Progenitor cell of endocrine pancreas (in vitro differentiated cells): ENCODE measurements around the gene FOXJ3. TPM values are rescaled to one million over a fixed set of nuclear protein-coding genes. Genes with fewer than 3 reads are reported as not detected.

ENCODE experiments used
- DNase-seq: peaks from one replicate; pipeline ENCODE4 v3.0.0; 2021; ENCODE audit warnings: low spot score; ENCODE audit not compliant: unreplicated experiment
- H3K27ac Mint-ChIP-seq: 2 replicates; pipeline ENCODE4 v1.8.0; 2021; ENCODE audit warnings: mild to moderate bottlenecking, moderate library complexity, mixed read lengths
- H3K27me3 Mint-ChIP-seq: 2 replicates; pipeline ENCODE4 v1.8.0; 2021; ENCODE audit warnings: mixed read lengths
- H3K36me3 Mint-ChIP-seq: 2 replicates; pipeline ENCODE4 v1.8.0; 2022; ENCODE audit warnings: mixed read lengths; ENCODE audit not compliant: insufficient read depth
- H3K4me1 Mint-ChIP-seq: 2 replicates; pipeline ENCODE4 v1.8.0; 2021; ENCODE audit warnings: low read depth, mixed read lengths
- H3K4me3 Mint-ChIP-seq: 2 replicates; pipeline ENCODE4 v1.8.0; 2021; ENCODE audit warnings: low read depth, mild to moderate bottlenecking, moderate library complexity, mixed read lengths
- H3K9me3 Mint-ChIP-seq: 2 replicates; pipeline ENCODE4 v1.8.0; 2021; ENCODE audit warnings: low read depth, mixed read lengths
- CTCF ChIP-seq: fragments of 200-600 bp; sonication (generic); IDR thresholded peaks from one replicate; pipeline ENCODE4 v1.5.0; 2021; ENCODE audit warnings: antibody characterized with exemption, mild to moderate bottlenecking; ENCODE audit not compliant: unreplicated experiment
- total RNA-seq: library from RNA; stranded (reverse); gene quantifications from 2 replicates; pipeline ENCODE4 v1.2.1, GENCODE V29; 2021

FOXJ3 gene
- total RNA-seq, 1 donor from 2014 or later, result 63.0 TPM

- no peak for TF ChIP-seq CTCF
- peaks cover 2% of the 10 kb centered on the region for H3K36me3 Mint-ChIP-seq
- H3K9me3 Mint-ChIP-seq, result no peaks in the 10 kb centered on the region
- H3K27ac Mint-ChIP-seq, result no peak overlapping the region
- no peak overlapping the region for H3K4me3 Mint-ChIP-seq
- H3K27me3 Mint-ChIP-seq, result no peaks in the 10 kb centered on the region
- peaks cover 13% of the 10 kb centered on the region for H3K4me1 Mint-ChIP-seq
- no peak for DNase-seq
Measured at GRCh38 chr1:42175314-42176054, 159.6 kb downstream of the FOXJ3 start.

GRCh38 chr1:42173961-42174735, 160.9 kb downstream of the FOXJ3 start:
- TF ChIP-seq CTCF, result no peak
- peaks cover 2% of the 10 kb centered on the region for H3K36me3 Mint-ChIP-seq
- H3K4me1 Mint-ChIP-seq, result peaks cover 13% of the 10 kb centered on the region
- no peak for DNase-seq
- no peaks in the 10 kb centered on the region for H3K9me3 Mint-ChIP-seq
- H3K27me3 Mint-ChIP-seq, result no peaks in the 10 kb centered on the region
- H3K4me3 Mint-ChIP-seq, result no peak overlapping the region
- peak overlapping the region; percentile 12 for H3K27ac Mint-ChIP-seq

GRCh38 chr1:42173155-42173933, 161.7 kb downstream of the FOXJ3 start:
- Mint-ChIP-seq H3K27ac (peak overlapping the region; percentile 12), H3K4me1 (peaks cover 11% of the 10 kb centered on the region), H3K27me3 (no peaks in the 10 kb centered on the region), H3K9me3 (no peaks in the 10 kb centered on the region), H3K4me3 (no peak overlapping the region), H3K36me3 (peaks cover 2% of the 10 kb centered on the region)
- DNase-seq, result peak; percentile 65
- TF ChIP-seq CTCF, result peak; percentile 98

GRCh38 chr1:42172381-42173133, 162.5 kb downstream of the FOXJ3 start:
- Mint-ChIP-seq H3K4me1 (peaks cover 4% of the 10 kb centered on the region), H3K36me3 (peaks cover under 1% of the 10 kb centered on the region), H3K27me3 (no peaks in the 10 kb centered on the region), H3K4me3 (no peak overlapping the region), H3K9me3 (no peaks in the 10 kb centered on the region), H3K27ac (no peak overlapping the region)
- TF ChIP-seq CTCF, result no peak
- DNase-seq, result no peak
